Mucosa of descending colon (tissue), 3 donors: ENCODE results near the gene LHX8. TPM values are rescaled to one million over a fixed set of nuclear protein-coding genes. Genes with fewer than 3 reads are reported as not detected.

Experiments
- ATAC-seq: fragments of 200-7000 bp; cut with Tn5 transposase; one replicate; pipeline ENCODE4 v1.9.1; 2020; ENCODE audit warnings: mild to moderate bottlenecking, moderate library complexity
- DNase-seq, 3 donors: peaks; one replicate each; pipeline ENCODE4 v3.0.0-alpha.2; 2020
- H3K36me3 ChIP-seq: fragments of 200-600 bp; one replicate; pipeline ENCODE4 v1.8.0; 2021; ENCODE audit warnings: low read depth, mild to moderate bottlenecking
- H3K4me1 ChIP-seq: fragments of 200-600 bp; one replicate; pipeline ENCODE4 v1.8.0; 2021; ENCODE audit warnings: low read depth, mild to moderate bottlenecking
- H3K4me3 ChIP-seq: fragments of 200-600 bp; one replicate; pipeline ENCODE4 v1.8.0; 2021; ENCODE audit warnings: mild to moderate bottlenecking
- H3K9me3 ChIP-seq: fragments of 200-600 bp; one replicate; pipeline ENCODE4 v1.8.0; 2021; ENCODE audit warnings: mild to moderate bottlenecking
- intact Hi-C, 2 donors: fragments of 100-400 bp; cut with DNase I in 1 of 2; cut with micrococcal nuclease in 1 of 2; formaldehyde crosslinking; loops; one replicate each; pipeline versions ENCODE4 v1.11.0 to v1.11.1; 2022; cut with DNase I, micrococcal nuclease
- total RNA-seq, 3 donors: library from RNA; stranded (reverse); fragmentation: NEBNext Ultra II Directional in 2 of 3; extraction: Animal tissue kit (Norgen Biotek cat#: 25700) in 2 of 3; gene quantifications; one replicate each; pipeline versions ENCODE4 v1.2.1 to v1.2.4, GENCODE V29; 2021 to 2023
- TF ChIP-seq, protein P1 (sequence below): fragments of 200-600 bp; IDR thresholded peaks from one replicate; pipeline ENCODE4 v1.8.0; 2022; ENCODE audit warnings: antibody characterized with exemption, mild to moderate bottlenecking
- donor health status: DM: no; HTN: no; CAD: no; lungs with moderate emphysema.
- donor health status: DM: no; HTN: no; CAD: no.
- donor health status: DM: no; HTN: yes; CAD: no.

The LHX8 gene
- total RNA-seq, 3 donors from 2014 or later, result not detected

DNA sequence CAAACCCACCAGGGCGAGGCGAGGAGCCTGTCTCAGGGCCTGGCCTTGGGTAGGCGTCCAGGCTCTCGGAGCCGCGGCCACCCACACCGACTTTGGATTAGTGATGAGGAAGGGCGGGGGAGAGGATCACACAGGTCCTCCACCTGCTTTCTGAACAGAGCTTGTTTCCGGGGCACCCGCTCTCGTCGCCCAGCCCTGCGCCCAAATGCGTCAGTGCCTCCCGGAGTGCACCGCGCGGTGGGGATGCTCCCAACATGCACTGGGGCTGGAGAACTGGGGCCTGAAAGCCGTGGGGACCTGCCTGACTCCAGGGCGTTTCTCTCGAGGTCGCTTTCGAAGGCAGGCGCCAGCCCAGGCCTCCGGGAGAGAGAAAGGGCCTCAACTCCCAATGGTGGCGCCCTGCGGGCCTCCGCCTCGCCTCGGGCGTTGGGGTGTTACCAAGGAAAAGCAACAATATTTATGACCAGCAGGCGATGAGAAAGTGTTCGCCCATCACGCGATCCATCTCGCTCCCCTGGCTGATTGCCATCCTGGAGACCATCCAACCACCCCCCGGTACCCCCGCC lies 8.9 kb upstream of the LHX8 start:
- DNase-seq, result peak in 1 of 3 donors; percentile 37

DNA sequence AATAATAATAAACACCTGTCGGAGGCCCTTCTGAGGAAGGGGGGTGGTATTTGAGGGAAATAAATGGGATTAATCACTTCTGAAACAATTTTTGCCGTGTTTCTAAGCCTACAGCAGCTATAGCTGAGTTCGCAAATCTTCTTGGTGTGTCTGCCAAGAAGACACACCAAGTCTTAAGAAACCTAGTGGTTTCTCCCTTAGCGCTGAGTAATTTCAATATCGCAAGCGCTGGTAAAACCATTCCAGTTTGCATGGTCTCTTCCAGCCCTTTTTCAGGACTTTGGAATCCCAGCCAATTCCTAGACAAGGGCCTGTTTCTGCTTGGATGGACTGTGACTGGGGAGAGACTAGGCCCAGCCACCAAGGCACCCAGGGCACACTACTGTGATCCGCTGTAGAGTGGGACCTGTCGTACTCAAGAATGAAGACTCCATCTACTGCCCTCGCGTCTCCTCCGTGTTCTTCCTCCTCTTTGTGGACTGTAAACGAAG lies 7.5 kb upstream of the LHX8 start:
- Histone ChIP-seq H3K9me3 (no peaks in the 10 kb centered on the region), H3K4me3 (no peak overlapping the region), H3K4me1 (no peaks in the 10 kb centered on the region), H3K36me3 (no peaks in the 10 kb centered on the region)
- DNase-seq, result peak in 1 of 3 donors; percentile 14
- intact Hi-C loops, result no loop called here
- ATAC-seq, result no peak
- TF ChIP-seq, protein P1, sequence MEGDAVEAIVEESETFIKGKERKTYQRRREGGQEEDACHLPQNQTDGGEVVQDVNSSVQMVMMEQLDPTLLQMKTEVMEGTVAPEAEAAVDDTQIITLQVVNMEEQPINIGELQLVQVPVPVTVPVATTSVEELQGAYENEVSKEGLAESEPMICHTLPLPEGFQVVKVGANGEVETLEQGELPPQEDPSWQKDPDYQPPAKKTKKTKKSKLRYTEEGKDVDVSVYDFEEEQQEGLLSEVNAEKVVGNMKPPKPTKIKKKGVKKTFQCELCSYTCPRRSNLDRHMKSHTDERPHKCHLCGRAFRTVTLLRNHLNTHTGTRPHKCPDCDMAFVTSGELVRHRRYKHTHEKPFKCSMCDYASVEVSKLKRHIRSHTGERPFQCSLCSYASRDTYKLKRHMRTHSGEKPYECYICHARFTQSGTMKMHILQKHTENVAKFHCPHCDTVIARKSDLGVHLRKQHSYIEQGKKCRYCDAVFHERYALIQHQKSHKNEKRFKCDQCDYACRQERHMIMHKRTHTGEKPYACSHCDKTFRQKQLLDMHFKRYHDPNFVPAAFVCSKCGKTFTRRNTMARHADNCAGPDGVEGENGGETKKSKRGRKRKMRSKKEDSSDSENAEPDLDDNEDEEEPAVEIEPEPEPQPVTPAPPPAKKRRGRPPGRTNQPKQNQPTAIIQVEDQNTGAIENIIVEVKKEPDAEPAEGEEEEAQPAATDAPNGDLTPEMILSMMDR, result no peak

More for the DNA sequence above, 8.9 kb upstream of the LHX8 start:
- intact Hi-C loops, result no loop called here
- Histone ChIP-seq H3K4me1 (no peaks in the 10 kb centered on the region), H3K4me3 (no peak overlapping the region), H3K36me3 (no peaks in the 10 kb centered on the region), H3K9me3 (no peaks in the 10 kb centered on the region)
- ATAC-seq, result no peak
- TF ChIP-seq, protein P1, result no peak

DNA sequence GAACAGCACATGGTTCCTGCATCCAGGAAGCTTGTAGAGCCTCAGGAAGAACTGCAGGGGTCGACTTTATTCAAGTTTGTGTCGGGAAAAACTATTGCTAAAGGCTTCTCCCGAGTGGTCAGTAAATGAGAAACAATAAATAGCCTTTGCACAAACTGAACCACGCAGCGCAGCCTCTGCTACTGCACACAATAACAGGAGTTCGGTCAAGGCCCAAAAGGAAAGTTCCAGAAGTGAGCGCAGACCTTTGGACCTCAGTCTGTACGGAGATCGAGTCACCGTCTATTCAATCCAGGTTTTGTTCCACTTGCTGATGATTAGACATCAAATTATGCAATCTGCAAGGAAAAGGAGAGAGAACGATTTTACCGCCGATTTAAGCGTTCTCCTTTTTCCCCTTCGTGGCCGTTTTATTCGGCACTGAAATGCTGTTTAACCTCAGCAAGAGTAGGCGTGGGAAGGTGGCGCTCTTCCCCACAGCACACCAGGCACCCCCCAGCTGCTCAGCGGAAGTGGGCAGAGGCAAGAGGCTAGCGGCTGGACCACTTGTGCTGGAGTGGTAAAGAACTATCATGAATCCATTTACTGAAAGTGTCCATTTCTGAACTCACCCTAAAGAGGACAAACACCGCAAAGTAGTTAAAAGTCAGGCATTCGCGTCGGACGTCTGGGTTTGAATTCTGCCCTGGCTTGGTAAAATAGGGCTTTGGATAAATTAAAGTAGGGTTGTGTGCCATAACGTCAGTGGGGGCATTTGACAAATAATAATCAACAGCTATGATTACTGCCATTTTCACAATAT lies 6.1 kb upstream of the LHX8 start:
- no peaks in the 10 kb centered on the region for H3K9me3 ChIP-seq
- no peaks in the 10 kb centered on the region for H3K4me1 ChIP-seq
- TF ChIP-seq, protein P1, result no peak
- DNase-seq (no peak), ATAC-seq (no peak)
- no peak overlapping the region for H3K4me3 ChIP-seq
- H3K36me3 ChIP-seq, result no peaks in the 10 kb centered on the region
- intact Hi-C loops, result no loop called here

DNA sequence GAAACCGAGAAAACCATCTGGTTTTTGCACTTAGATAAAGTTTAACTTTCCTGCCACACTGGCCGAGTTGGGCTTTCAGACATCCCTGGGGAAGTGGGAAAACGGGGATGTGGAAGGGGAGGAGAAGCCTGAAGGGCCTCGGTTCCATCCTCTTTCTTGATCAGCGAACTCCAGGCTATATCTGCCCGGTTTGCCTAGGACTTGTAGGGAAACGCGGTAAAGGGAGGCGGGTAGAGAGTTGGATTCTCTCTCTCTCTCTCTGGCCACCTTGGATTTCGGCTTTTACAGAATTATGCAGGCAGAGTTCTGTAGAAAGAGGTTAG lies 4.6 kb upstream of the LHX8 start:
- TF ChIP-seq, protein P1, result no peak
- ATAC-seq (no peak), DNase-seq (no peak)
- Histone ChIP-seq H3K36me3 (no peaks in the 10 kb centered on the region), H3K9me3 (no peaks in the 10 kb centered on the region), H3K4me3 (no peak overlapping the region), H3K4me1 (no peaks in the 10 kb centered on the region)
- intact Hi-C loops, result no loop called here

DNA sequence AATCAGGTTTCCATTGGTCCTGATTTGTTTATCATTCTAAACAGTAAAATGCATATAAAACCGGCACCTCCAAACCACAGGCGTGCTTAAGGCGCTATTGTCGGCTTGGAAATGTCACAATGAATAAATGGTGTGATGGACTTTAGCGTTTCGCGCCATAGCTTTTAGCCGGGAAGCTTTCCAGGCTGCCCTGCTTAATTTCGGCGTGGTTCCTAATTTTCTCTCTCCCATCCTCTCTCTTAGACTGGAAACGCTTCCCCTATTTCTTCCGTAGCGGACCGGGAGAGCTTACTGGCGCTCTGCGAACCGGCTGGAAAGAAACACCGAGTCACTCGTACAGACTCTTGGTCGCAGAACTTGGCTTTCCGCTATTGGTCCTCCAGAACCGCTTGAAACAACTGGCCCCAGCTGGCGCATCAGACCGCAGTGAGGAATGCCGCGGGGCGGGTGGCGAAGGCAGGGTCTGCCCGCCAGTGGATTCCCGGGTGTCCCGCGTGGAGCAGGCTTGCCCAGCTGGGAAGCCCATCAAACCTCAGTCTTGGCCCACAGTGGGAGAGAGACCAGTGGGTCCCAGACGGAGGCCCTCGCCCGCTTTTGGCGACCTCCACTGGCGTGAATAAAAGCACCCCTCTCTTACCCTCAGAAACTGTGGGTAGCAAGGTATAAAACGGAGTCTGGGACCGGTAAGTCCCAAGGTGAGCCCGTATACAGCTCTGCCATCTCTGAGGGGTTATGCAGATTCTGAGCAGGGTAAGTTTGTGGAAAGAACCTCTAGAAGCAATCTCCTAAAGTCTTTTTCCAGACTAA lies 4.0 kb upstream of the LHX8 start:
- TF ChIP-seq, protein P1, result no peak
- Histone ChIP-seq H3K4me3 (no peak overlapping the region), H3K4me1 (peaks cover 3% of the 10 kb centered on the region), H3K9me3 (no peaks in the 10 kb centered on the region), H3K36me3 (no peaks in the 10 kb centered on the region)
- DNase-seq, result peak in 1 of 3 donors; percentile 33
- no peak for ATAC-seq
- intact Hi-C loops, result no loop called here
